ENCODE data around the gene RAB43.
A peak's percentile ranks its signal among the peaks of the same experiment; 100 is the strongest.
"Not testable (repeated sequence)": the region's sequence is repeated elsewhere in the genome, so short reads cannot be mapped to it uniquely, and the experiment has no call there.

RAB43 gene

GRCh38 chr3:129121016-129121791, 400 bp downstream of the RAB43 start:
- DNase-seq: no peak

GRCh38 chr3:129120254-129121004, 1.2 kb downstream of the RAB43 start:
- DNase-seq: peak; percentile 19

GRCh38 chr3:129119365-129120100, 2.1 kb downstream of the RAB43 start:
- DNase-seq: no peak

GRCh38 chr3:129118745-129119144, 2.9 kb downstream of the RAB43 start:
- DNase-seq: no peak

- DNase-seq: no peak
These were observed 4.5 kb downstream of the RAB43 start for GRCh38 chr3:129117134-129117533.

- DNase-seq: no peak
These were observed 5.1 kb downstream of the RAB43 start for GRCh38 chr3:129116482-129116946.

GRCh38 chr3:129114455-129114854, 7.1 kb downstream of the RAB43 start:
- DNase-seq: no peak

GRCh38 chr3:129112308-129113052, 9.1 kb downstream of the RAB43 start:
- no peak for DNase-seq

- DNase-seq: not testable (repeated sequence)
These were observed 10.4 kb downstream of the RAB43 start for GRCh38 chr3:129111076-129111780.

GRCh38 chr3:129107793-129108192, 13.8 kb downstream of the RAB43 start:
- DNase-seq: no peak

GRCh38 chr3:129106866-129107565, 14.6 kb downstream of the RAB43 start:
- peak; percentile 18 for DNase-seq

GRCh38 chr3:129106320-129106719, 15.3 kb downstream of the RAB43 start:
- no peak for DNase-seq

GRCh38 chr3:129105862-129106261, 15.7 kb downstream of the RAB43 start:
- no peak for DNase-seq

GRCh38 chr3:129104498-129105079, 17.0 kb downstream of the RAB43 start:
- DNase-seq: no peak

GRCh38 chr3:129104051-129104450, 17.6 kb downstream of the RAB43 start:
- no peak for DNase-seq

GRCh38 chr3:129103296-129103695, 18.3 kb downstream of the RAB43 start:
- no peak for DNase-seq

- DNase-seq: no peak
These were observed 20.1 kb downstream of the RAB43 start for GRCh38 chr3:129101370-129102138.

GRCh38 chr3:129100274-129100673, 21.3 kb downstream of the RAB43 start:
- DNase-seq: peak; percentile 16

GRCh38 chr3:129095285-129095684, 26.3 kb downstream of the RAB43 start:
- DNase-seq: no peak

GRCh38 chr3:129088312-129088711, 33.3 kb downstream of the RAB43 start:
- DNase-seq: not testable (repeated sequence)

Measured in NCI-H2171 treated with DMSO at 0.1 percent for 48 hours (cell line).